Neuronal stem cell (in vitro differentiated cells): ENCODE measurements around the gene TMEM247.

Experiments used
- DNase-seq: peaks from one replicate; pipeline ENCODE4 v3.0.0-alpha.2; 2013; ENCODE audit warnings: low spot score
- H2AFZ ChIP-seq: one replicate; pipeline ENCODE4 v1.6.1; 2013; ENCODE audit warnings: mild to moderate bottlenecking, low read length, inconsistent platforms
- H2AK5ac ChIP-seq: 2 replicates; pipeline ENCODE4 v1.6.1; 2013; ENCODE audit warnings: low read depth, mild to moderate bottlenecking, inconsistent platforms, low read length, moderate library complexity, mixed read lengths
- H2BK120ac ChIP-seq: 2 replicates; pipeline ENCODE4 v1.6.1; 2013; ENCODE audit warnings: low read depth, mild to moderate bottlenecking, inconsistent platforms, low read length, moderate library complexity, mixed read lengths
- H2BK12ac ChIP-seq: one replicate; pipeline ENCODE4 v1.6.1; 2013; ENCODE audit warnings: low read length, inconsistent platforms
- H2BK15ac ChIP-seq: 2 replicates; pipeline ENCODE4 v1.6.1; 2013; ENCODE audit warnings: mild to moderate bottlenecking, low read length, inconsistent platforms, mixed read lengths
- H2BK5ac ChIP-seq: one replicate; pipeline ENCODE4 v1.6.1; 2013; ENCODE audit warnings: inconsistent platforms, mild to moderate bottlenecking, low read length, moderate library complexity
- H3K14ac ChIP-seq: one replicate; pipeline ENCODE4 v1.6.1; 2013; ENCODE audit warnings: low read length, inconsistent platforms
- H3K18ac ChIP-seq: 2 replicates; pipeline ENCODE4 v1.6.1; 2013; ENCODE audit warnings: low read length, inconsistent platforms
- H3K23ac ChIP-seq: 2 replicates; pipeline ENCODE4 v1.6.1; 2013; ENCODE audit warnings: low read depth, mild to moderate bottlenecking, mixed read lengths, low read length, inconsistent platforms; ENCODE audit not compliant: poor library complexity
- H3K27ac ChIP-seq: replicated peaks from 3 replicates; pipeline ENCODE4 v1.5.1; 2013; ENCODE audit warnings: low read length, inconsistent platforms
- H3K27me3 ChIP-seq, 3 experiments: 2 replicates each; pipeline ENCODE4 v1.6.1; 2013; ENCODE audit warnings: low read length in 3 of 3, mild to moderate bottlenecking in 2 of 3, inconsistent platforms in 1 of 3, low read depth in 1 of 3, mixed read lengths in 1 of 3, moderate library complexity in 1 of 3; ENCODE audit not compliant: control insufficient read depth in 3 of 3, insufficient read depth in 3 of 3
- H3K36me3 ChIP-seq, 2 donors: replicated peaks in 1 of 2; 2 replicates each; pipeline ENCODE4 v1.6.1; 2013; ENCODE audit warnings: low read length in 2 of 2; ENCODE audit not compliant: control insufficient read depth in 2 of 2, insufficient read depth in 2 of 2
- H3K4ac ChIP-seq: 2 replicates; pipeline ENCODE4 v1.6.1; 2013; ENCODE audit warnings: inconsistent platforms, mild to moderate bottlenecking, low read length, moderate library complexity
- H3K4me1 ChIP-seq, 2 donors: 1 replicate in 1 of 2; 2 replicates in 1 of 2; pipeline ENCODE4 v1.6.1; 2013; ENCODE audit warnings: low read length in 2 of 2, low read depth in 1 of 2; ENCODE audit not compliant: control insufficient read depth in 2 of 2, insufficient read depth in 1 of 2
- H3K4me2 ChIP-seq: one replicate; pipeline ENCODE4 v1.6.1; 2013; ENCODE audit warnings: mild to moderate bottlenecking, low read length, inconsistent platforms; ENCODE audit not compliant: insufficient read depth, poor library complexity, severe bottlenecking
- H3K4me3 ChIP-seq, 2 donors: 2 replicates each; pipeline ENCODE4 v1.5.1; 2013; ENCODE audit warnings: low read length in 2 of 2, mild to moderate bottlenecking in 2 of 2, inconsistent platforms in 1 of 2, moderate library complexity in 1 of 2
- H3K79me1 ChIP-seq: one replicate; pipeline ENCODE4 v1.6.1; 2013; ENCODE audit warnings: low read depth, mild to moderate bottlenecking, inconsistent platforms, low read length, moderate library complexity
- H3K9ac ChIP-seq: one replicate; pipeline ENCODE4 v1.6.1; 2013; ENCODE audit warnings: mild to moderate bottlenecking, low read depth, low read length, inconsistent platforms; ENCODE audit not compliant: poor library complexity
- H3K9me3 ChIP-seq, 2 donors: replicated peaks in 1 of 2; 2 replicates each; pipeline versions ENCODE3 to v1.6.1; 2013; ENCODE audit warnings: low read length in 2 of 2, mild to moderate bottlenecking in 2 of 2, inconsistent platforms in 1 of 2, low read depth in 1 of 2, mixed read lengths in 1 of 2, moderate library complexity in 1 of 2; ENCODE audit not compliant: control insufficient read depth in 2 of 2, insufficient read depth in 1 of 2
- H4K8ac ChIP-seq: one replicate; pipeline ENCODE4 v1.6.1; 2013; ENCODE audit warnings: low read depth, mild to moderate bottlenecking, inconsistent platforms, low read length, moderate library complexity
- H4K91ac ChIP-seq: one replicate; pipeline ENCODE4 v1.6.1; 2013; ENCODE audit warnings: low read length, low read depth, mild to moderate bottlenecking, inconsistent platforms; ENCODE audit not compliant: poor library complexity
- WGBS, 2 donors: extraction: QIAGEN DNeasy Blood & Tissue Kit; methylation state at CpG; one replicate each; pipeline ENCODE4 v1.1.7; 2013; ENCODE audit warnings: missing lambda C conversion rate in 2 of 2, mixed read lengths in 1 of 2; ENCODE audit not compliant: insufficient read length in 2 of 2, insufficient replicate concordance in 1 of 2; ENCODE audit errors: extremely low coverage in 2 of 2; 5-methylcytosine and 5-hydroxymethylcytosine counted together

Gene TMEM247

GRCh38 chr2:46444732-46445131 lies 34.6 kb upstream of the TMEM247 start:
- Histone ChIP-seq H2AFZ (no peak overlapping the region), H3K27me3 (no peaks in the 10 kb centered on the region), H3K4ac (no peak overlapping the region), H4K8ac (no peak overlapping the region), H3K9me3 (no peaks in the 10 kb centered on the region), H4K91ac (no peak overlapping the region), H2BK12ac (no peak overlapping the region), H3K14ac (no peak overlapping the region), H3K79me1 (no peaks in the 10 kb centered on the region), H2AK5ac (no peak overlapping the region), H2BK120ac (no peak overlapping the region), H3K36me3 (no peaks in the 10 kb centered on the region), H3K4me1 (no peaks in the 10 kb centered on the region), H3K9ac (no peak overlapping the region), H2BK5ac (no peak overlapping the region), H3K23ac (no peak overlapping the region), H3K4me3 (no peak overlapping the region), H2BK15ac (no peak overlapping the region), H3K27ac (no peak overlapping the region), H3K18ac (no peak overlapping the region), H3K4me2 (no peak overlapping the region)
- no CpG with 5 or more reads among the region's 2 CpGs for WGBS, 2 donors
- DNase-seq = no peak

DNA sequence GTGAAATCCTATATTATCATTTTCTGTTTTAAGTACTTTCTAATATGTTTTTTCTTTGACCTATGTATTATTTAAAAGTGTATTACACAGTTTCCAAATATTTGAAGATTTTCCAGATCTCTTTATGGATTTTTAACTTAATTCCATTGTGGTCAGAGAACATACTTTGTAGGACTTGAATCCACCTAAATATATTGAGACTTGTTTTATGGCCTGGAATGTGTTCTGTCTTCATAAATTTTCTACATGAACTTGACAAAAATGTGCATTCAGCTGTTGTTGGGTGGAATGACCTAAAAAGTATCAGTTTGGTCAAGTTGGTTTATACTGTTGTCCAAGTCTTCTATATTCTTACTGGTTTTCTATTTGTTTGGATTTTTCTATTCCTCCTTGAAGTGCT lies 33.8 kb upstream of the TMEM247 start:
- no peak overlapping the region for H4K8ac ChIP-seq
- H3K27ac ChIP-seq = no peak overlapping the region
- no peak overlapping the region for H4K91ac ChIP-seq
- H2BK5ac ChIP-seq = no peak overlapping the region
- no peak overlapping the region for H3K4me3 ChIP-seq
- no peak overlapping the region for H2BK12ac ChIP-seq
- H3K4me1 ChIP-seq = no peaks in the 10 kb centered on the region
- H3K23ac ChIP-seq = no peak overlapping the region
- no peak overlapping the region for H2BK15ac ChIP-seq
- no peak overlapping the region for H2BK120ac ChIP-seq
- no peak overlapping the region for H3K4ac ChIP-seq
- H3K14ac ChIP-seq = no peak overlapping the region
- no peaks in the 10 kb centered on the region for H3K9me3 ChIP-seq
- H3K36me3 ChIP-seq = no peaks in the 10 kb centered on the region
- H3K79me1 ChIP-seq = no peaks in the 10 kb centered on the region
- H3K9ac ChIP-seq = no peak overlapping the region
- no peak overlapping the region for H2AFZ ChIP-seq
- no peak for DNase-seq
- no peak overlapping the region for H2AK5ac ChIP-seq
- no peak overlapping the region for H3K4me2 ChIP-seq
- no peaks in the 10 kb centered on the region for H3K27me3 ChIP-seq
- no peak overlapping the region for H3K18ac ChIP-seq

GRCh38 chr2:46446871-46447568 lies 32.3 kb upstream of the TMEM247 start:
- Histone ChIP-seq H3K23ac (no peak overlapping the region), H3K27me3 (no peaks in the 10 kb centered on the region), H2AK5ac (no peak overlapping the region), H2AFZ (no peak overlapping the region), H3K4me3 (no peak overlapping the region), H3K36me3 (no peaks in the 10 kb centered on the region), H3K4me1 (no peaks in the 10 kb centered on the region), H4K8ac (no peak overlapping the region), H3K14ac (no peak overlapping the region), H3K9me3 (no peaks in the 10 kb centered on the region), H4K91ac (no peak overlapping the region), H3K9ac (no peak overlapping the region), H2BK12ac (no peak overlapping the region), H3K4me2 (no peak overlapping the region), H2BK15ac (no peak overlapping the region), H3K4ac (no peak overlapping the region), H3K79me1 (no peaks in the 10 kb centered on the region), H2BK120ac (no peak overlapping the region), H3K27ac (no peak overlapping the region), H3K18ac (no peak overlapping the region), H2BK5ac (no peak overlapping the region)
- no CpG with 5 or more reads among the region's 3 CpGs for WGBS, 2 donors
- no peak for DNase-seq

DNA sequence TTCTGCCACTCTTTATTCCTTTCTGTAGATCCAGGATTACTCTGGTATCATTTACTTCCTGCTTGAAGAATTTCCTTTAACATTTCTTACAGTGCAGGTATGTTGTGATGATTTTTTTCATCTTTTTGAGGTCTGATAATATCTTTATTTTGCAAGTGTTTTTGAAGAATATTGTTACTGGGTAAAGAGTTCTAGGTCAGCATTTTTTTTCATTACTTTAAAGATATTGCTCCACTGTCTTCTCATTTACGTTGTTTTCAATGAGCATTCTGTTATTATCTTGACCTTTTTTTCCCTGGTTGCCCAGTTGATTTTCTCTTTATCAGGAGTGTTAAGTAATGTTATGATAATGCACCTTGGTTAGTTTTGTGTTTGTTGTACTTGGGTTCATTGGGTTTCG lies 31.7 kb upstream of the TMEM247 start:
- Histone ChIP-seq H3K4ac (no peak overlapping the region), H3K23ac (no peak overlapping the region), H3K27me3 (no peaks in the 10 kb centered on the region), H3K79me1 (no peaks in the 10 kb centered on the region), H3K4me1 (no peaks in the 10 kb centered on the region), H3K18ac (no peak overlapping the region), H3K27ac (no peak overlapping the region), H3K9ac (no peak overlapping the region), H4K8ac (no peak overlapping the region), H2BK5ac (no peak overlapping the region), H3K14ac (no peak overlapping the region), H2BK120ac (no peak overlapping the region), H3K36me3 (no peaks in the 10 kb centered on the region), H3K4me3 (no peak overlapping the region), H4K91ac (no peak overlapping the region), H3K9me3 (no peaks in the 10 kb centered on the region), H2BK12ac (no peak overlapping the region), H2AFZ (no peak overlapping the region), H3K4me2 (no peak overlapping the region), H2BK15ac (no peak overlapping the region), H2AK5ac (no peak overlapping the region)
- no peak for DNase-seq
- WGBS, 2 donors = no CpG with 5 or more reads among the region's 2 CpGs
